C4-2B (cell line): ENCODE results near the gene CACNA2D1.

Experiments
- H3K27ac ChIP-seq: fragments of 450-650 bp; 2 replicates; pipeline ENCODE4 v1.5.1; 2017
- CTCF ChIP-seq: fragments of 450-650 bp; conservative IDR thresholded peaks from 2 replicates; pipeline ENCODE4 v1.5.1; 2017; ENCODE audit warnings: mild to moderate bottlenecking
- ZFX ChIP-seq: fragments of 450-650 bp; IDR thresholded peaks from 2 replicates; pipeline ENCODE4 v1.6.1; 2017

The CACNA2D1 gene

GRCh38 chr7:82087099-82087498, 356.5 kb downstream of the CACNA2D1 start:
- no peak overlapping the region for H3K27ac ChIP-seq
- TF ChIP-seq ZFX = no peak
- TF ChIP-seq CTCF = no peak

GRCh38 chr7:82085116-82085515, 358.5 kb downstream of the CACNA2D1 start:
- no peak for TF ChIP-seq ZFX
- TF ChIP-seq CTCF = no peak
- H3K27ac ChIP-seq = no peak overlapping the region

GRCh38 chr7:82081644-82082224, 361.8 kb downstream of the CACNA2D1 start:
- no peak for TF ChIP-seq ZFX
- TF ChIP-seq CTCF = no peak
- no peak overlapping the region for H3K27ac ChIP-seq

GRCh38 chr7:82080254-82080927, 363.2 kb downstream of the CACNA2D1 start:
- TF ChIP-seq ZFX = no peak
- no peak for TF ChIP-seq CTCF
- H3K27ac ChIP-seq = no peak overlapping the region

GRCh38 chr7:82079527-82079926, 364.1 kb downstream of the CACNA2D1 start:
- TF ChIP-seq ZFX (no peak), CTCF (no peak)
- no peak overlapping the region for H3K27ac ChIP-seq

- TF ChIP-seq CTCF = no peak
- TF ChIP-seq ZFX = no peak
- H3K27ac ChIP-seq = no peak overlapping the region
Measured at GRCh38 chr7:82078807-82079206, 364.8 kb downstream of the CACNA2D1 start.

- H3K27ac ChIP-seq = no peak overlapping the region
- TF ChIP-seq ZFX = no peak
- no peak for TF ChIP-seq CTCF
Measured at GRCh38 chr7:82071468-82071867, 372.1 kb downstream of the CACNA2D1 start.
